ENCODE measurements around the gene SLC2A6. TPM values are rescaled to one million over a fixed set of nuclear protein-coding genes. Genes with fewer than 3 reads are reported as not detected.

Gene SLC2A6
- total and polyA plus RNA-seq, 2 of the 8 experiments (the other 6 are each of a cell fraction or from before 2014, with no cell fraction given), result 16.6 to 17.8 TPM

DNA sequence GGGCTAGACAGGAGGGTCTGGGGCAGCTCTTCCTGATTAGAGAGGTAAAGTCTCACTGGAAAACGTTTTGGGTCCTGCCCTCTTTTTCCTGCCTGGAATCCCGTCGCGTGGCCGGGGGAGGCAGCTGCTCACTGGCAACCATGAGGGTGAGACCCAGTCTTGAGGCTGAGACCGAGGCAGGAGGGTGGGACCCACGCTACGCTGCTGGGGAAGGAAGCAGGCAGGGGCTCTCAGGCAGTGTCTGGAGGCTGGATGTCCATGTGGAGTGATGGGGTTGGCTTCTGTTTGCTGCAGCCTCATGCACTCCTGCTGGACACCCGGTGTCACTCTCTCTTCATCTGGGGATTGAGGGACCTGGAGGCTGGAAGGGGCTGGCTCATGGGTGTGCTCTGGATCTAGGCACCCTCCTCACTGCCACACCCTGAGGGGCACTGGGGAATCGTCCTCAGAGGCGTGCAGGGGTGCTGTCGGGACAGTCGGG is 11.3 kb upstream of the SLC2A6 start:
- H3K4me1 ChIP-seq (replicated peaks in 1 of 4; ENCODE audit: control insufficient read depth in 3 of 4, insufficient read depth in 4 of 4, low read length in 3 of 4), result no peaks in the 10 kb centered on the region; a peak in 1 of 7 replicates
- peaks cover 2% of the 10 kb centered on the region in 2 experiments for H4K20me1 ChIP-seq (replicated peaks in 1 of 2; ENCODE audit: control insufficient read depth in 1 of 2, insufficient read depth in 2 of 2, low read length in 2 of 2)
- no peak overlapping the region for H2BK120ac ChIP-seq (replicated peaks; ENCODE audit: low read depth, low read length)
- no peak overlapping the region for H2BK12ac ChIP-seq (ENCODE audit: low read depth, low read length)
- no peaks in the 10 kb centered on the region for H3K79me1 ChIP-seq (ENCODE audit: low read depth, low read length)
- H2AK5ac ChIP-seq (ENCODE audit: low read depth, low read length), result no peak overlapping the region; the same call in 1 of the 2 replicates
- H3K4ac ChIP-seq (replicated peaks; ENCODE audit: insufficient read length, low read depth, low read length), result peak overlapping the region; percentile 37
- POLR2A ChIA-PET (ENCODE audit: partially characterized antibody), result interaction anchor here (1.2 to 1.7 kb wide), 2 partner anchors 15 to 140 kb away, joined by 3 to 8 read pairs; no protein-coding TSS in a partner anchor
- no peak overlapping the region for H3K4me3 ChIP-seq (ENCODE audit: extremely low read depth in 1 of 4, insufficient read depth in 2 of 4, low read depth in 3 of 4, low read length in 4 of 4)
- H3K27ac ChIP-seq (ENCODE audit: low read depth, low read length), result no peak overlapping the region
- no peaks in the 10 kb centered on the region for H3K9me3 ChIP-seq (ENCODE audit: insufficient read depth in 2 of 2, low read depth in 1 of 2, low read length in 1 of 2)
- no peak overlapping the region; a peak in 1 of 7 replicates for H3K9ac ChIP-seq (replicated peaks in 1 of 4; ENCODE audit: extremely low read depth in 1 of 4, low read depth in 3 of 4, low read length in 3 of 4)
- H3K23ac ChIP-seq (ENCODE audit: insufficient read length), result no peak overlapping the region
- no peaks in the 10 kb centered on the region for H3K79me2 ChIP-seq (ENCODE audit: control insufficient read depth in 1 of 2, insufficient read depth in 2 of 2, low read length in 2 of 2)
- H4K91ac ChIP-seq (replicated peaks; ENCODE audit: insufficient read length, low read length), result no peak overlapping the region
- no peak overlapping the region for H2AFZ ChIP-seq (ENCODE audit: low read length)
- H3K27me3 ChIP-seq (replicated peaks in 1 of 4; ENCODE audit: control insufficient read depth in 3 of 4, extremely low read depth in 1 of 4, insufficient read depth in 3 of 4, low read length in 3 of 4), result no peaks in the 10 kb centered on the region
- H3K4me2 ChIP-seq (ENCODE audit: insufficient read depth in 1 of 2, low read depth in 2 of 2, low read length in 2 of 2), result no peak overlapping the region
- H4K8ac ChIP-seq (ENCODE audit: extremely low read depth, insufficient read depth, low read length), result peak overlapping the region; percentile 62; the same call in 1 of the 2 replicates
- 84% methylated on average over 13 of the region's 13 CpGs; no CpG with 5 or more reads in 1 of the 2 experiments for WGBS, 2 experiments (ENCODE audit: extremely low coverage in 1 of 2, insufficient coverage in 1 of 2, insufficient read length in 1 of 2, insufficient replicate concordance in 2 of 2, low coverage in 1 of 2, low lambda C conversion rate in 2 of 2, missing lambda C conversion rate in 1 of 2)
- TF ChIP-seq SIX5 (IDR thresholded peaks at IDR 0.05; ENCODE audit: low read depth, low read length), result no peak
- TF ChIP-seq, protein P1, sequence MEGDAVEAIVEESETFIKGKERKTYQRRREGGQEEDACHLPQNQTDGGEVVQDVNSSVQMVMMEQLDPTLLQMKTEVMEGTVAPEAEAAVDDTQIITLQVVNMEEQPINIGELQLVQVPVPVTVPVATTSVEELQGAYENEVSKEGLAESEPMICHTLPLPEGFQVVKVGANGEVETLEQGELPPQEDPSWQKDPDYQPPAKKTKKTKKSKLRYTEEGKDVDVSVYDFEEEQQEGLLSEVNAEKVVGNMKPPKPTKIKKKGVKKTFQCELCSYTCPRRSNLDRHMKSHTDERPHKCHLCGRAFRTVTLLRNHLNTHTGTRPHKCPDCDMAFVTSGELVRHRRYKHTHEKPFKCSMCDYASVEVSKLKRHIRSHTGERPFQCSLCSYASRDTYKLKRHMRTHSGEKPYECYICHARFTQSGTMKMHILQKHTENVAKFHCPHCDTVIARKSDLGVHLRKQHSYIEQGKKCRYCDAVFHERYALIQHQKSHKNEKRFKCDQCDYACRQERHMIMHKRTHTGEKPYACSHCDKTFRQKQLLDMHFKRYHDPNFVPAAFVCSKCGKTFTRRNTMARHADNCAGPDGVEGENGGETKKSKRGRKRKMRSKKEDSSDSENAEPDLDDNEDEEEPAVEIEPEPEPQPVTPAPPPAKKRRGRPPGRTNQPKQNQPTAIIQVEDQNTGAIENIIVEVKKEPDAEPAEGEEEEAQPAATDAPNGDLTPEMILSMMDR (IDR thresholded peaks at IDR 0.05; ENCODE audit: control extremely low read depth in 1 of 3, insufficient read depth in 1 of 3, low read depth in 1 of 3, low read length in 3 of 3), result peak in 1 of 3 experiments; percentile 6; a peak in 1 of 4 replicates
- no peak overlapping the region for H3K18ac ChIP-seq (ENCODE audit: extremely low read depth, low read length)
- H3K14ac ChIP-seq (ENCODE audit: insufficient read length), result no peak overlapping the region
- 0 out of 2 replicates have a peak overlapping the region, but pooled peaks have one; percentile 10 for H2BK15ac ChIP-seq (ENCODE audit: low read length)
- no peak overlapping the region for H3K56ac ChIP-seq (replicated peaks; ENCODE audit: insufficient read length, low read depth, low read length)
- H2BK5ac ChIP-seq (ENCODE audit: low read depth, low read length), result 0 out of 2 replicates have a peak overlapping the region, but pooled peaks have one; percentile 16
- no peak for FAIRE-seq
- no peaks in the 10 kb centered on the region for H3K36me3 ChIP-seq (ENCODE audit: control insufficient read depth in 2 of 4, insufficient read depth in 4 of 4, low read length in 3 of 4)
- no peak overlapping the region for H4K5ac ChIP-seq (ENCODE audit: insufficient read length, low read depth, low read length)
- CTCF ChIA-PET (ENCODE audit: partially characterized antibody), result interaction anchor here (0.7 to 2.7 kb wide), 11 partner anchors 9 to 465 kb away, joined by 3 to 7 read pairs (median 3); no protein-coding TSS in a partner anchor
- no peak overlapping the region for H2BK20ac ChIP-seq (ENCODE audit: low read length)
- no peak for DNase-seq (ENCODE audit: low read depth in 1 of 2, low spot score in 2 of 2)
- H3K23me2 ChIP-seq (ENCODE audit: low read depth, low read length), result no peaks in the 10 kb centered on the region; the same call in 1 of the 2 replicates
